Heart right ventricle (tissue), 16 donors: ENCODE data around the gene SRSF6. TPM values are rescaled to one million over a fixed set of nuclear protein-coding genes. Genes with fewer than 3 reads are reported as not detected.
"Not testable (repeated sequence)": the region's sequence is repeated elsewhere in the genome, so short reads cannot be mapped to it uniquely, and the experiment has no call there.

ENCODE experiments used
- ATAC-seq, 8 donors: fragments of 200-7000 bp; cut with Tn5 transposase; one replicate each; pipeline ENCODE4 v1.9.1; 2020; ENCODE audit warnings: mild to moderate bottlenecking in 8 of 8, moderate library complexity in 8 of 8, moderate number of reproducible peaks in 1 of 8
- DNase-seq, 2 donors: peaks; one replicate each; pipeline ENCODE4 v3.0.0-alpha.2; 2020
- H3K27ac ChIP-seq, 10 donors: fragments of 200-600 bp; sonication (generic) in 2 of 10; one replicate each; pipeline versions ENCODE4 v1.5.0 to v1.8.0; 2020 to 2022; ENCODE audit warnings: mild to moderate bottlenecking in 3 of 10
- H3K27me3 ChIP-seq, 7 donors: fragments of 200-600 bp; one replicate each; pipeline ENCODE4 v1.8.0; 2021 to 2022; ENCODE audit warnings: mild to moderate bottlenecking in 2 of 7
- H3K36me3 ChIP-seq, 9 donors: fragments of 200-600 bp; sonication (generic) in 1 of 9; one replicate each; pipeline versions ENCODE4 v1.5.0 to v1.8.0; 2020 to 2022; ENCODE audit warnings: mild to moderate bottlenecking in 2 of 9
- H3K4me1 ChIP-seq, 9 donors: fragments of 200-600 bp; sonication (generic) in 1 of 9; one replicate each; pipeline versions ENCODE4 v1.5.0 to v1.8.0; 2020 to 2022; ENCODE audit warnings: mild to moderate bottlenecking in 4 of 9
- H3K4me3 ChIP-seq, 10 donors: fragments of 200-600 bp; sonication (generic) in 2 of 10; one replicate each; pipeline versions ENCODE4 v1.5.0 to v1.8.0; 2020 to 2022; ENCODE audit warnings: mild to moderate bottlenecking in 7 of 10, moderate library complexity in 2 of 10
- H3K9me3 ChIP-seq, 11 donors: fragments of 200-600 bp in 10 of 11; sonication (generic) in 2 of 11; one replicate each; pipeline versions ENCODE4 v1.5.0 to v1.8.0; 2013 to 2022; ENCODE audit warnings: mild to moderate bottlenecking in 2 of 11, control low read depth in 1 of 11, moderate library complexity in 1 of 11
- CTCF ChIP-seq, 9 donors: fragments of 200-600 bp; sonication (generic) in 2 of 9; IDR thresholded peaks; one replicate each; pipeline versions ENCODE4 v1.5.0 to v1.8.0; 2021 to 2022; ENCODE audit warnings: antibody characterized with exemption in 9 of 9, mild to moderate bottlenecking in 5 of 9, moderate library complexity in 1 of 9
- WGBS, 2 donors: extraction: QIAGEN DNeasy Blood & Tissue Kit; methylation state at CpG; one replicate each; pipeline ENCODE4 v1.1.7; 2013; ENCODE audit warnings: inconsistent platforms in 1 of 2; 5-methylcytosine and 5-hydroxymethylcytosine counted together
- intact Hi-C, 10 donors: fragments of 100-400 bp; cut with DNase I; formaldehyde crosslinking; loops; one replicate each; pipeline versions ENCODE4 v1.11.1 to v1.14.2; 2022
- polyA plus RNA-seq, 2 donors: library from polyadenylated mRNA; stranded (reverse); fragments of 200-250 nt; gene quantifications; one replicate each; pipeline ENCODE4 v1.2.3, GENCODE V29; 2013
- total RNA-seq, 10 donors: library from RNA; stranded (reverse); fragmentation: NEBNext Ultra II Directional in 3 of 10; extraction: Animal tissue kit (Norgen Biotek cat#: 25700) in 3 of 10; gene quantifications; one replicate each; pipeline versions ENCODE4 v1.2.1 to v1.2.4, GENCODE V29; 2021 to 2023
- donor health status: Arrhythmogenic right ventricular cardiomyopathy.
- donor health status: ischemic (EF 13 %, LVEDD 7.1; RV severe dilation, severe dysfunction).
- donor health status: healthy with polysubstance abuse.
- donor health status: DM: no; HTN: yes; CAD: no.
- donor health status: DM: no; HTN: no; CAD: no.
- donor health status: ischemic (EF 25% LVEDD 6.9; RV normal size, moderate dysfunction).
- donor health status: ischemic (EF 25% LVEDD 5.7; RV mildly dilated, moderate dysfunction).
- donor health status: healthy.
- donor health status: DM: yes; HTN: yes; CAD: no.
- donor health status: Ischemic cardiomyopathy.
- donor health status: ischemic (EF 35%, LVEDD 5.7; RV mildly dilated, moderate dysfunction).
- donor health status: nonischemic (EF 11% LVEDD 7.7; RV severe dilation, severe dysfunction).
- donor health status: DM: yes; HTN: yes; CAD: no.
- donor health status: PGD.
- donor health status: ischemic (EF 29% LVEDD 5.4; RV normal size, mild dysfunction).
- donor health status: nonischemic (EF 23%, LVEDD 6.1; RV moderate dilation, normal function).

Gene SRSF6
- total and polyA plus RNA-seq, 12 donors = 27.9 to 86.6 (median 47.8) TPM

- ATAC-seq (peak in 7 of 8 donors; percentile 35 to 79 (median 64)), DNase-seq (no peak)
- 26% methylated on average over 9 of the region's 9 CpGs for WGBS, 2 donors
- peaks cover 0 to 25% (median 13%) of the 10 kb centered on the region in 7 donors for H3K27me3 ChIP-seq
- peaks cover 0 to 8% (median 0%) of the 10 kb centered on the region in 9 donors for H3K4me1 ChIP-seq
- TF ChIP-seq CTCF (IDR thresholded peaks at IDR 0.05) = peak; percentile 36 to 70 (median 63)
- no peak overlapping the region for H3K27ac ChIP-seq
- no peaks in the 10 kb centered on the region for H3K9me3 ChIP-seq
- H3K4me3 ChIP-seq = no peak overlapping the region
- H3K36me3 ChIP-seq = no peaks in the 10 kb centered on the region
- intact Hi-C loops = loop anchor here in 3 of 10 donors (5.0 to 10.0 kb wide), 3 partner anchors 243 to 636 kb away; no protein-coding TSS in a partner anchor
These were observed 8.8 kb upstream of the SRSF6 start for GRCh38 chr20:43448748-43449535.

DNA sequence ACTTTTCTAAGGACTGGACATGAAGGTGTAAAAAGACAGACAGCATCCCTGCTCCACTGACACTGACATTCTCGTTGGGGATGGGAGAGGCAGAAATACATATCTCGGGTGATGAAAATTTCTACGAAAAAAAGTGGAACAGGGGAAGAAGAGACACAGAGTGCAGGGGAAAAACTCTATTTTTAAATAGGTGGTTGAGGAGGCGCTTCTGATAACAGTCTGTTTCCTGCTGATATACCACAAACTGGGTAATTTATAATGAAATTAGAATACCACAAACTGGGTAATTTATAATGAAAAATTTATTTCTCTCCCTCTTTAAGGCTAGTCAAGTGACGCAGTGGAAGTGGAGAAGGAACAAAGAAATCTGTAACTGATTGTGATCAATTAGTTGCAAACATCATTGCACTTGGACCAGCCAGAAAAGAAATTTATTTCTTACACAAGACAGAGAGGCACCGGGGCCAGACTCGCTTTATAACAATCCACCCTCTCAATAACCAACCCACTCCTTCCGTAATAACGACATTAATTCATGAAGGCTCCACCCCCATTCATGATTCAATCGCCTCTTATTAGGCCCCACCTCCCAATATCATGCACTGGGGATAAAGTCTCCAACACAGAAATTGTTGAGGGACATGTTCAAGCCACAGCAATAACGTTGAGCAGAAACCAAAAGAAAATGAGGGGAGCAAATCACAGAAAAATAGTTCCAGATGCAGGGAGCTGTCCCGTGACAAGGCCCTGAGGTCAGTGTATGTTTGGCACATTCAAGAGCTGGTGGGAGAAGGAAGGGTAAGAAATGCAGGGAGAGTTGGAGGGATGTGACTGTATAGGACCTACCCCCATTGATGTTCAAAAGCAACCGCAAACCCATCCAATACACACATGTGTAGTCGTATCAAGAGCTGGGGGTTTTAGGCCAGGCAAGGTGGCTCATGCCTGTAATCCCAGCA, 6.6 kb upstream of the SRSF6 start:
- DNase-seq (no peak), ATAC-seq (no peak)
- H3K27ac ChIP-seq = no peak overlapping the region
- H3K9me3 ChIP-seq = no peaks in the 10 kb centered on the region
- peaks cover 0 to 15% (median 11%) of the 10 kb centered on the region in 7 donors for H3K27me3 ChIP-seq
- H3K4me1 ChIP-seq = peaks cover 0 to 8% (median 0%) of the 10 kb centered on the region in 9 donors
- intact Hi-C loops = loop anchor here in 3 of 10 donors (10.0 kb wide), 4 partner anchors 64 to 634 kb away; no protein-coding TSS in a partner anchor
- TF ChIP-seq CTCF (IDR thresholded peaks at IDR 0.05) = no peak
- 74 to 77% methylated on average over 14 of the region's 14 CpGs for WGBS, 2 donors
- H3K4me3 ChIP-seq = no peak overlapping the region
- no peaks in the 10 kb centered on the region for H3K36me3 ChIP-seq

DNA sequence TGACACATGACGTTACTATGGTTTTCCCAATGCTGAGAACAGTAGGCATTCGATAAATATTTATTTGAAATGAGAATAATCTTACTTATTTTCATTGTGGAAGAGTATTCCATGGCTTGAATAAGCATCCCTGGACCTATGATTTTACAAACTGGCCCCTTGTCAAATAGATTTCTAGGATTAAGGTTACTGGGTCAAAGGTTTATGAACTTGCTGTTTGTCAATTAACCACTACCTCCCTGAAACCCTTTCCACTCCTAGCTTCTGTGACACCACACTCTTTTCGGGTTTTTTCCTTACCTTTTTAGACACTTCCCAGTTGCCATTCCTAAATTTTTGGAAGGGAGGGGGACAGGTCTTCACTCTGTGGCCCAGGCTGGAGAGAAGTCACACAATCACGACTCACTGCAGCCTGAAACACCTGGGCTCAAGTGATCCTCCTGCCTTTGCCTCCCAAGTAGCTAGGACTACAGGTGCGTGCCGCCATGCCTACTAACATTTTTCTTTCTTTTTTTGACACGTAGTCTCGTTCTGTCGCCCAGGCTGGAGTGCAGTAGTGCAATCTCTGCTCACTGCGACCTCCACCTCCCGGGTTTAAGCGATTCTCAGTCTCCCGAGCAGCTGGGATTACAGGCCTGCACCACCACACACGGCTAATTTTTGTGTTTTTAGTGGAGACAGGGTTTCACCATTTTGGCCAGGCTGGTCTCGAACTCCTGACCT, 5.1 kb upstream of the SRSF6 start:
- H3K36me3 ChIP-seq = no peaks in the 10 kb centered on the region
- no peak for ATAC-seq
- WGBS, 2 donors = 92 to 93% methylated on average over 15 of the region's 15 CpGs
- H3K4me3 ChIP-seq = no peak overlapping the region
- H3K9me3 ChIP-seq = no peaks in the 10 kb centered on the region
- intact Hi-C loops = loop anchor here in 3 of 10 donors (10.0 kb wide), 4 partner anchors 62 to 632 kb away; no protein-coding TSS in a partner anchor
- peaks cover 0 to 14% (median 6%) of the 10 kb centered on the region in 7 donors for H3K27me3 ChIP-seq
- no peak for TF ChIP-seq CTCF (IDR thresholded peaks at IDR 0.05)
- peaks cover 0 to 16% (median 7%) of the 10 kb centered on the region in 9 donors for H3K4me1 ChIP-seq
- H3K27ac ChIP-seq = no peak overlapping the region
- DNase-seq = no peak

GRCh38 chr20:43456252-43456651, 1.4 kb upstream of the SRSF6 start:
- H3K9me3 ChIP-seq, ATAC-seq, DNase-seq, H3K27me3 ChIP-seq: not testable (repeated sequence)
- WGBS, 2 donors = 91 to 93% methylated on average over 8 of the region's 8 CpGs
- H3K36me3 ChIP-seq = peaks cover 0 to 25% (median 22%) of the 10 kb centered on the region in 9 donors
- intact Hi-C loops = loop anchor here in 5 of 10 donors (5.0 to 10.0 kb wide), 7 partner anchors 56 to 751 kb away; partner anchors contain the start of gene IFT52 (in 1 of the 5)
- H3K27ac ChIP-seq = peak overlapping the region in 1 of 10 donors; percentile 99
- H3K4me1 ChIP-seq = peaks cover 2 to 33% (median 21%) of the 10 kb centered on the region in 9 donors
- H3K4me3 ChIP-seq = peak overlapping the region in 2 of 10 donors; percentile 81 to 96
